DND-41 (cell line): ENCODE data around the gene HNF1B.

ENCODE experiments used
- EZH2 ChIP-seq: IDR thresholded peaks from 3 replicates; pipeline ENCODE4 v1.6.1; 2012; ENCODE audit warnings: borderline replicate concordance, low read depth, mild to moderate bottlenecking, moderate library complexity, low read length, inconsistent platforms; ENCODE audit not compliant: severe bottlenecking
- TF ChIP-seq, protein P1 (sequence below): IDR thresholded peaks from 2 replicates; pipeline ENCODE4 v1.5.1; 2012; ENCODE audit warnings: borderline replicate concordance, low read length, moderate library complexity, mild to moderate bottlenecking; ENCODE audit not compliant: poor library complexity, severe bottlenecking; ENCODE audit errors: extremely low read depth

DNA sequence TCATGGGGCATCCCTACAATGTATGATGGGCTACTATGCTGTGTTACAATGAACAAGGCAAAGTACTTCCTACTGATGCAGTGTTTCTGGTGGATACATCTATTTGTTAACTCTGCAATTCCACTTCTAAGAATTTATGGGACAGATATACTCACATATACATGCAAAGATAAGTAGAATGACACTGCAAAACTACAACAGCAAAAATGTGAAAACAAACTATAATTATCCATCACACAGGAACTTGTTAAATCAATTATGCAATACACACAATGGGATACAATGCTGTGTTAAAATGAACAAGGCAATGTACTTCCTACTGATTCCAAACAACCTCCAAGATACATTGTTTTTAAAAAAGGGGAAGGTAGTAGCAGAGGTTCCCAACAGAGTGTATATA is 104.8 kb downstream of the HNF1B start:
- TF ChIP-seq, protein P1, sequence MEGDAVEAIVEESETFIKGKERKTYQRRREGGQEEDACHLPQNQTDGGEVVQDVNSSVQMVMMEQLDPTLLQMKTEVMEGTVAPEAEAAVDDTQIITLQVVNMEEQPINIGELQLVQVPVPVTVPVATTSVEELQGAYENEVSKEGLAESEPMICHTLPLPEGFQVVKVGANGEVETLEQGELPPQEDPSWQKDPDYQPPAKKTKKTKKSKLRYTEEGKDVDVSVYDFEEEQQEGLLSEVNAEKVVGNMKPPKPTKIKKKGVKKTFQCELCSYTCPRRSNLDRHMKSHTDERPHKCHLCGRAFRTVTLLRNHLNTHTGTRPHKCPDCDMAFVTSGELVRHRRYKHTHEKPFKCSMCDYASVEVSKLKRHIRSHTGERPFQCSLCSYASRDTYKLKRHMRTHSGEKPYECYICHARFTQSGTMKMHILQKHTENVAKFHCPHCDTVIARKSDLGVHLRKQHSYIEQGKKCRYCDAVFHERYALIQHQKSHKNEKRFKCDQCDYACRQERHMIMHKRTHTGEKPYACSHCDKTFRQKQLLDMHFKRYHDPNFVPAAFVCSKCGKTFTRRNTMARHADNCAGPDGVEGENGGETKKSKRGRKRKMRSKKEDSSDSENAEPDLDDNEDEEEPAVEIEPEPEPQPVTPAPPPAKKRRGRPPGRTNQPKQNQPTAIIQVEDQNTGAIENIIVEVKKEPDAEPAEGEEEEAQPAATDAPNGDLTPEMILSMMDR, result no peak
- TF ChIP-seq EZH2, result no peak
